Ishikawa (cell line): Measurements from ENCODE around the gene TBC1D22A.

ENCODE experiments used
- CEBPB ChIP-seq: IDR thresholded peaks from 2 replicates; pipeline ENCODE4 v1.6.1; 2012
- CREB1 ChIP-seq: IDR thresholded peaks from 2 replicates; pipeline ENCODE4 v1.6.1; 2012; ENCODE audit warnings: low read depth
- EGR1 ChIP-seq: IDR thresholded peaks from 2 replicates; pipeline ENCODE4 v1.6.1; 2012
- EP300 ChIP-seq: IDR thresholded peaks from 2 replicates; pipeline ENCODE4 v1.6.1; 2012; ENCODE audit warnings: borderline replicate concordance
- FOXM1 ChIP-seq: IDR thresholded peaks from 2 replicates; pipeline ENCODE4 v1.6.1; 2012; ENCODE audit warnings: low read depth, borderline replicate concordance
- MAX ChIP-seq: IDR thresholded peaks from 2 replicates; pipeline ENCODE4 v1.6.1; 2012
- NFIC ChIP-seq: IDR thresholded peaks from 2 replicates; pipeline ENCODE4 v1.6.1; 2012
- RAD21 ChIP-seq: IDR thresholded peaks from 2 replicates; pipeline ENCODE4 v1.6.1; 2012; ENCODE audit warnings: low read depth
- REST ChIP-seq: IDR thresholded peaks from 2 replicates; pipeline ENCODE4 v1.6.1; 2012; ENCODE audit warnings: low read depth, mild to moderate bottlenecking
- TAF1 ChIP-seq: IDR thresholded peaks from 2 replicates; pipeline ENCODE4 v1.6.1; 2012; ENCODE audit warnings: low read depth, mild to moderate bottlenecking
- TCF12 ChIP-seq: IDR thresholded peaks from 2 replicates; pipeline ENCODE4 v1.6.1; 2012; ENCODE audit warnings: low read depth
- TEAD4 ChIP-seq: IDR thresholded peaks from 2 replicates; pipeline ENCODE4 v1.6.1; 2012
- USF1 ChIP-seq: IDR thresholded peaks from 2 replicates; pipeline ENCODE4 v1.6.1; 2012
- YY1 ChIP-seq: IDR thresholded peaks from 2 replicates; pipeline ENCODE4 v1.6.1; 2012; ENCODE audit warnings: low read depth
- ZBTB7A ChIP-seq: IDR thresholded peaks from 2 replicates; pipeline ENCODE4 v1.6.1; 2012; ENCODE audit warnings: low read depth

Gene TBC1D22A

GRCh38 chr22:47187176-47187957 is 424.9 kb downstream of the TBC1D22A start:
- TF ChIP-seq RAD21 (no peak), CREB1 (no peak), FOXM1 (no peak), USF1 (no peak), ZBTB7A (no peak), TCF12 (no peak), MAX (no peak), EP300 (no peak), TAF1 (no peak), REST (no peak), NFIC (no peak), TEAD4 (no peak), CEBPB (no peak), YY1 (no peak), EGR1 (no peak)

GRCh38 chr22:47188261-47189055 is 426.0 kb downstream of the TBC1D22A start:
- no peak for TF ChIP-seq CEBPB
- TF ChIP-seq ZBTB7A, result no peak
- no peak for TF ChIP-seq REST
- no peak for TF ChIP-seq EP300
- TF ChIP-seq YY1, result no peak
- TF ChIP-seq RAD21, result no peak
- no peak for TF ChIP-seq TAF1
- no peak for TF ChIP-seq FOXM1
- TF ChIP-seq TEAD4, result no peak
- TF ChIP-seq MAX, result no peak
- TF ChIP-seq EGR1, result no peak
- TF ChIP-seq CREB1, result no peak
- TF ChIP-seq NFIC, result no peak
- no peak for TF ChIP-seq TCF12
- no peak for TF ChIP-seq USF1

- no peak for TF ChIP-seq FOXM1
- no peak for TF ChIP-seq EGR1
- TF ChIP-seq EP300, result no peak
- no peak for TF ChIP-seq TCF12
- TF ChIP-seq NFIC, result no peak
- TF ChIP-seq CREB1, result no peak
- TF ChIP-seq YY1, result no peak
- TF ChIP-seq RAD21, result no peak
Measured at GRCh38 chr22:47189056-47189916, 426.8 kb downstream of the TBC1D22A start.

GRCh38 chr22:47190276-47190956 is 428.0 kb downstream of the TBC1D22A start:
- no peak for TF ChIP-seq NFIC
- TF ChIP-seq TCF12, result no peak
- TF ChIP-seq EGR1, result no peak
- TF ChIP-seq FOXM1, result no peak
- no peak for TF ChIP-seq MAX
- TF ChIP-seq TEAD4, result no peak
- TF ChIP-seq USF1, result no peak
- no peak for TF ChIP-seq REST
- TF ChIP-seq CEBPB, result no peak
- TF ChIP-seq YY1, result no peak
- no peak for TF ChIP-seq CREB1
- no peak for TF ChIP-seq RAD21
- TF ChIP-seq ZBTB7A, result no peak
- no peak for TF ChIP-seq TAF1
- TF ChIP-seq EP300, result no peak
